Measurements from ENCODE around the gene RELN. TPM values are rescaled to one million over a fixed set of nuclear protein-coding genes. Genes with fewer than 3 reads are reported as not detected.

The RELN gene
- total and polyA plus RNA-seq, 11 donors = 0.16 to 3.5 (median 1.3) TPM

- Histone ChIP-seq H3K36me3 (no peaks in the 10 kb centered on the region), H3K9me3 (no peaks in the 10 kb centered on the region), H3K27me3 (peaks cover 0 to 3% (median 0%) of the 10 kb centered on the region in 9 donors), H3K27ac (no peak overlapping the region), H3K4me3 (no peak overlapping the region), H3K4me1 (no peaks in the 10 kb centered on the region)
- no peak for ATAC-seq
- TF ChIP-seq POLR2A (IDR thresholded peaks at IDR 0.05) = no peak
- no peak for TF ChIP-seq CTCF (IDR thresholded peaks at IDR 0.05)
- intact Hi-C loops (cut with DNase I) = no loop called here
- DNase-seq = no peak
- 63 to 74% (median 71%) methylated on average over 5 of the region's 5 CpGs for WGBS, 4 donors
Measured at GRCh38 chr7:103689255-103689654, 300.2 kb downstream of the RELN start.

GRCh38 chr7:103687951-103688350 is 301.5 kb downstream of the RELN start:
- Histone ChIP-seq H3K27me3 (peaks cover 0 to 3% (median 0%) of the 10 kb centered on the region in 9 donors), H3K9me3 (no peaks in the 10 kb centered on the region), H3K4me1 (no peaks in the 10 kb centered on the region), H3K36me3 (no peaks in the 10 kb centered on the region), H3K27ac (no peak overlapping the region), H3K4me3 (no peak overlapping the region)
- intact Hi-C loops (cut with DNase I) = no loop called here
- ATAC-seq (no peak), DNase-seq (no peak)
- 76 to 90% (median 83%) methylated on average over 1 of the region's 1 CpG for WGBS, 4 donors
- TF ChIP-seq POLR2A (IDR thresholded peaks at IDR 0.05) (no peak), CTCF (IDR thresholded peaks at IDR 0.05) (no peak)

GRCh38 chr7:103687272-103687671 is 302.2 kb downstream of the RELN start:
- Histone ChIP-seq H3K4me1 (no peaks in the 10 kb centered on the region), H3K36me3 (no peaks in the 10 kb centered on the region)

GRCh38 chr7:103686763-103687162 is 302.7 kb downstream of the RELN start:
- Histone ChIP-seq H3K4me3 (no peak overlapping the region), H3K4me1 (no peaks in the 10 kb centered on the region), H3K36me3 (no peaks in the 10 kb centered on the region), H3K27me3 (peaks cover 0 to 6% (median 0%) of the 10 kb centered on the region in 9 donors), H3K27ac (no peak overlapping the region), H3K9me3 (no peaks in the 10 kb centered on the region)
- TF ChIP-seq POLR2A (IDR thresholded peaks at IDR 0.05) (no peak), CTCF (IDR thresholded peaks at IDR 0.05) (no peak)
- DNase-seq (no peak), ATAC-seq (no peak)
- intact Hi-C loops (cut with DNase I) = no loop called here
- 64 to 75% (median 68%) methylated on average over 2 of the region's 2 CpGs for WGBS, 4 donors

More at GRCh38 chr7:103687272-103687671, 302.2 kb downstream of the RELN start:
- intact Hi-C loops (cut with DNase I) = no loop called here
- no peak for TF ChIP-seq CTCF (IDR thresholded peaks at IDR 0.05)
- TF ChIP-seq POLR2A (IDR thresholded peaks at IDR 0.05) = no peak
- Histone ChIP-seq H3K4me3 (no peak overlapping the region), H3K27me3 (peaks cover 0 to 6% (median 0%) of the 10 kb centered on the region in 9 donors), H3K9me3 (no peaks in the 10 kb centered on the region), H3K27ac (no peak overlapping the region)
- WGBS, 4 donors = 80 to 100% (median 87%) methylated on average over 1 of the region's 1 CpG
- DNase-seq (no peak), ATAC-seq (no peak)

All from heart left ventricle (tissue), 16 donors.